ENCODE measurements around the gene CAMK2D. TPM values are rescaled to one million over a fixed set of nuclear protein-coding genes. Genes with fewer than 3 reads are reported as not detected.

Gene CAMK2D
- total RNA-seq, 1 experiment from 2014 or later: 9.0 TPM

DNA sequence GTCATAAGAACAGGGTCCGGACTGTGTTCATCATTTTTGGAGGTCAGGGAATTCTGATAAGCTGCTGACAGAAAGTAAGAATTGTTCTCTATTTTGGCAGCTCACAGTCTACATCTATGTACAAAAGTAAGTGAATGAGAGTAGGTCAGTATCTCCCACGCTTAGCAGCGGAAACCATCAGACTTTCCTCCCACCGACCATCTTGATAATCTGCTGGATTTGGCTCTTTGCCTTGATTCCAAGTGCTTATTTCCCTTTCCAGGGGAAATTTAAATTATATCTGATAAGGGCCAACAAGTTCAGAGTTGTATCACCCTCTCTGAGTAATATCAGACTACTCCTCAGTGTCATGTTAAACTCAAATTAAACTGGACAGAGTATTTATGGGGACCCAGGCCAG lies 118.0 kb downstream of the CAMK2D start:
- Histone ChIP-seq H4K5ac (ENCODE audit: insufficient read length, low read depth, low read length) (no peak overlapping the region), H3K4me1 (ENCODE audit: insufficient read depth, low read length) (peaks cover 8% of the 10 kb centered on the region; the same call in 1 of the 2 replicates), H3T11ph (ENCODE audit: low read length) (no peak overlapping the region)

More for the DNA sequence above, 118.0 kb downstream of the CAMK2D start:
- Histone ChIP-seq H4K20me1 (ENCODE audit: control insufficient read depth, insufficient read depth, insufficient read length) (no peaks in the 10 kb centered on the region), H3K18ac (ENCODE audit: insufficient read length, low read depth, low read length) (no peak overlapping the region), H2BK5ac (ENCODE audit: insufficient read length, low read length) (no peak overlapping the region), H2BK12ac (ENCODE audit: insufficient read length, low read depth, low read length) (no peak overlapping the region), H3K79me2 (ENCODE audit: insufficient read depth, low read length) (no peaks in the 10 kb centered on the region), H3K4ac (ENCODE audit: low read depth, low read length) (no peak overlapping the region), H3K9ac (ENCODE audit: extremely low read depth, insufficient read length, low read length) (no peak overlapping the region), H2BK20ac (ENCODE audit: low read depth, low read length, poor library complexity, severe bottlenecking) (no peak overlapping the region), H3K27ac (ENCODE audit: insufficient read length, low read depth, low read length) (no peak overlapping the region), H2AFZ (ENCODE audit: low read length) (no peak overlapping the region), H4K91ac (ENCODE audit: insufficient read length, low read depth, low read length) (no peak overlapping the region), H3K56ac (ENCODE audit: insufficient read length, low read depth, low read length) (no peak overlapping the region), H3K14ac (ENCODE audit: insufficient read depth, low read length) (no peak overlapping the region), H4K8ac (replicated peaks; ENCODE audit: insufficient read length, low read depth, low read length) (no peak overlapping the region), H3K4me2 (ENCODE audit: insufficient read depth, insufficient read length, low read length) (no peak overlapping the region), H2AK5ac (ENCODE audit: insufficient read length, low read length) (no peak overlapping the region), H3K23me2 (ENCODE audit: insufficient read length, low read depth, low read length, poor library complexity, severe bottlenecking) (no peaks in the 10 kb centered on the region), H3K23ac (ENCODE audit: insufficient read length, low read depth, low read length) (no peak overlapping the region), H3K9me3 (ENCODE audit: control insufficient read depth, low read depth, low read length) (no peaks in the 10 kb centered on the region), H3K27me3 (ENCODE audit: insufficient read depth, low read length) (no peaks in the 10 kb centered on the region), H2BK15ac (ENCODE audit: low read depth, low read length) (no peak overlapping the region), H3K79me1 (ENCODE audit: insufficient read depth, low read depth, low read length, poor library complexity, severe bottlenecking) (no peaks in the 10 kb centered on the region), H2BK120ac (ENCODE audit: low read depth, low read length, poor library complexity, severe bottlenecking) (no peak overlapping the region)
- TF ChIP-seq, protein P1, sequence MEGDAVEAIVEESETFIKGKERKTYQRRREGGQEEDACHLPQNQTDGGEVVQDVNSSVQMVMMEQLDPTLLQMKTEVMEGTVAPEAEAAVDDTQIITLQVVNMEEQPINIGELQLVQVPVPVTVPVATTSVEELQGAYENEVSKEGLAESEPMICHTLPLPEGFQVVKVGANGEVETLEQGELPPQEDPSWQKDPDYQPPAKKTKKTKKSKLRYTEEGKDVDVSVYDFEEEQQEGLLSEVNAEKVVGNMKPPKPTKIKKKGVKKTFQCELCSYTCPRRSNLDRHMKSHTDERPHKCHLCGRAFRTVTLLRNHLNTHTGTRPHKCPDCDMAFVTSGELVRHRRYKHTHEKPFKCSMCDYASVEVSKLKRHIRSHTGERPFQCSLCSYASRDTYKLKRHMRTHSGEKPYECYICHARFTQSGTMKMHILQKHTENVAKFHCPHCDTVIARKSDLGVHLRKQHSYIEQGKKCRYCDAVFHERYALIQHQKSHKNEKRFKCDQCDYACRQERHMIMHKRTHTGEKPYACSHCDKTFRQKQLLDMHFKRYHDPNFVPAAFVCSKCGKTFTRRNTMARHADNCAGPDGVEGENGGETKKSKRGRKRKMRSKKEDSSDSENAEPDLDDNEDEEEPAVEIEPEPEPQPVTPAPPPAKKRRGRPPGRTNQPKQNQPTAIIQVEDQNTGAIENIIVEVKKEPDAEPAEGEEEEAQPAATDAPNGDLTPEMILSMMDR (conservative IDR thresholded peaks at IDR 0.05): no peak
- no peaks in the 10 kb centered on the region for H3K27me3 Mint-ChIP-seq (ENCODE audit: low read depth)
- no peak overlapping the region for H3K27ac Mint-ChIP-seq
- peaks cover 27 to 41% of the 10 kb centered on the region in 2 experiments for H3K4me1 Mint-ChIP-seq
- no CpG with 5 or more reads among the region's 4 CpGs for WGBS (ENCODE audit: extremely low coverage, insufficient read length, low lambda C conversion rate)
- H3K9me3 Mint-ChIP-seq: no peaks in the 10 kb centered on the region
- no peak for DNase-seq
- H3K36me3 Mint-ChIP-seq (ENCODE audit: insufficient read depth in 1 of 3, low read depth in 3 of 3): no peaks in the 10 kb centered on the region
- H3K4me3 Mint-ChIP-seq: no peak overlapping the region
